Measurements from ENCODE around the gene YY1.

- TF ChIP-seq CTCF (IDR thresholded peaks at IDR 0.05; ENCODE audit: low read depth, low read length, poor library complexity, severe bottlenecking) = no peak
- no peak for TF ChIP-seq EZH2phosphoT487 (IDR thresholded peaks at IDR 0.05; ENCODE audit: borderline replicate concordance, low read length)
These were observed 39.6 kb upstream of the YY1 start for GRCh38 chr14:100199240-100199860.

Data from DOHH2 (cell line).